A549 (cell line): ENCODE measurements around the gene FRMD4A. TPM values are rescaled to one million over a fixed set of nuclear protein-coding genes. Genes with fewer than 3 reads are reported as not detected.

Experiments used
- ATAC-seq, 2 experiments: fragments of 200-7000 bp in 1 of 2; fragments of >200 bp in 1 of 2; cut with Nextera tagmentation in 1 of 2; cut with Tn5 transposase in 1 of 2; 3 replicates each; pipeline versions ENCODE4 v1.8.0 to v1.9.1; 2018 to 2020; ENCODE audit warnings: mild to moderate bottlenecking in 1 of 2, moderate library complexity in 1 of 2
- CTCF ChIA-PET: fragments of 300-600 bp; sonication (Branson Sonifier 250); formaldehyde crosslinking; extraction: SDS; loops from one replicate; lab custom pipeline; 2021; ENCODE audit warnings: antibody characterized with exemption, inconsistent platforms; lab: Yijun Ruan, JAX
- POLR2A ChIA-PET: fragments of 350-600 bp; formaldehyde crosslinking; extraction: SDS; loops from one replicate; lab custom pipeline; 2021; ENCODE audit warnings: antibody characterized with exemption, inconsistent platforms; lab: Yijun Ruan, JAX
- DNase-seq, 2 experiments: peaks; one replicate each; pipeline versions ENCODE4 v3.0.0 to v3.0.0-alpha.2; 2011 to 2016; ENCODE audit warnings: low read depth in 1 of 2, low spot score in 1 of 2
- FAIRE-seq: peaks from 2 replicates; lab custom pipeline; 2011; peaks lifted over from hg19 to GRCh38; lab: Jason Lieb, UNC
- H3K27ac ChIP-seq, 2 experiments: fragments of >200 bp; sonication (Bioruptor Twin); formaldehyde crosslinking; 3 replicates each; pipeline ENCODE4 v1.5.1; 2016 to 2017
- H3K4me1 ChIP-seq: fragments of >200 bp; sonication (Bioruptor Twin); formaldehyde crosslinking; 3 replicates; pipeline ENCODE4 v1.6.1; 2016
- H3K4me2 ChIP-seq: fragments of >200 bp; sonication (Bioruptor Twin); formaldehyde crosslinking; 3 replicates; pipeline ENCODE4 v1.6.1; 2016
- H3K4me3 ChIP-seq: fragments of >200 bp; sonication (Bioruptor Twin); formaldehyde crosslinking; 3 replicates; pipeline ENCODE4 v1.5.1; 2016
- H3K9me3 ChIP-seq: fragments of >200 bp; sonication (Bioruptor Twin); formaldehyde crosslinking; 3 replicates; pipeline ENCODE4 v1.6.1; 2016
- BHLHE40 ChIP-seq: IDR thresholded peaks from 2 replicates; pipeline ENCODE4 v1.6.1; 2012; ENCODE audit warnings: low read depth, low read length, inconsistent platforms
- CBX2 ChIP-seq: fragments of 200-600 bp; sonication (generic); IDR thresholded peaks from 2 replicates; pipeline ENCODE4 v1.6.1; 2016; ENCODE audit warnings: low read depth, mild to moderate bottlenecking, borderline replicate concordance
- CBX8 ChIP-seq: fragments of 200-600 bp; sonication (generic); IDR thresholded peaks from 2 replicates; pipeline ENCODE4 v1.6.1; 2016
- CEBPB ChIP-seq, 2 experiments: fragments of >200 bp in 1 of 2; sonication (Bioruptor Twin) in 1 of 2; formaldehyde crosslinking in 1 of 2; IDR thresholded peaks; 2 replicates each; pipeline ENCODE4 v1.6.1; 2012 to 2016
- CHD4 ChIP-seq: fragments of 200-600 bp; sonication (generic); IDR thresholded peaks from 2 replicates; pipeline ENCODE4 v1.6.1; 2016; ENCODE audit warnings: antibody characterized with exemption, mild to moderate bottlenecking, borderline replicate concordance
- EP300 ChIP-seq, 2 experiments: fragments of >200 bp; sonication (Bioruptor Twin); formaldehyde crosslinking; IDR thresholded peaks; 2 replicates in 1 of 2; 3 replicates in 1 of 2; pipeline ENCODE4 v1.6.1; 2016 to 2017
- ESRRA ChIP-seq: fragments of 150-350 bp; IDR thresholded peaks from 2 replicates; pipeline ENCODE4 v1.6.1; 2014; ENCODE audit warnings: mild to moderate bottlenecking, low read length, borderline replicate concordance
- GATA3 ChIP-seq: IDR thresholded peaks from 2 replicates; pipeline ENCODE4 v1.6.1; 2012; ENCODE audit warnings: borderline replicate concordance
- HOXB13 ChIP-seq: fragments of 250-450 bp; sonication (Bioruptor Pico); IDR thresholded peaks from 2 replicates; pipeline ENCODE4 v1.5.0; 2020; ENCODE audit warnings: low read depth, mild to moderate bottlenecking, moderate library complexity
- KDM1A ChIP-seq: fragments of 200-600 bp; sonication (generic); IDR thresholded peaks from 2 replicates; pipeline ENCODE4 v1.6.1; 2016; ENCODE audit warnings: low read depth, mild to moderate bottlenecking
- MAZ ChIP-seq: fragments of 150-350 bp; IDR thresholded peaks from 2 replicates; pipeline ENCODE4 v1.6.1; 2014; ENCODE audit warnings: antibody characterized with exemption, low read depth, low read length, borderline replicate concordance
- NFE2L2 ChIP-seq: fragments of 150-350 bp; conservative IDR thresholded peaks from 2 replicates; pipeline ENCODE4 v1.6.1; 2014; ENCODE audit warnings: low read length
- PBX3 ChIP-seq: IDR thresholded peaks from 2 replicates; pipeline ENCODE4 v1.6.1; 2012
- RAD21 ChIP-seq, 2 experiments: fragments of >200 bp in 1 of 2; sonication (Bioruptor Twin) in 1 of 2; formaldehyde crosslinking in 1 of 2; IDR thresholded peaks in 1 of 2; conservative IDR thresholded peaks in 1 of 2; 2 replicates in 1 of 2; 3 replicates in 1 of 2; pipeline ENCODE4 v1.6.1; 2012 to 2018; ENCODE audit warnings: inconsistent platforms in 1 of 2
- REST ChIP-seq: fragments of 200-600 bp; sonication (generic); IDR thresholded peaks from 2 replicates; pipeline ENCODE4 v1.6.1; 2016; ENCODE audit warnings: antibody characterized with exemption, mild to moderate bottlenecking, moderate library complexity
- RFX5 ChIP-seq: fragments of 450-650 bp; IDR thresholded peaks from 2 replicates; pipeline ENCODE4 v1.7.1; 2014; ENCODE audit warnings: antibody characterized with exemption, mild to moderate bottlenecking, moderate library complexity
- SMC3 ChIP-seq: fragments of >200 bp; sonication (Bioruptor Twin); formaldehyde crosslinking; IDR thresholded peaks from 3 replicates; pipeline ENCODE4 v1.6.1; 2018; ENCODE audit warnings: inconsistent platforms
- SREBF2 ChIP-seq: fragments of 450-650 bp; IDR thresholded peaks from 2 replicates; pipeline ENCODE4 v1.6.1; 2014; ENCODE audit warnings: mild to moderate bottlenecking, moderate library complexity
- ZFP36 ChIP-seq: fragments of 450-650 bp; IDR thresholded peaks from 2 replicates; pipeline ENCODE4 v1.6.1; 2014; ENCODE audit warnings: borderline replicate concordance; ENCODE audit not compliant: partially characterized antibody
- ZSCAN20 ChIP-seq: fragments of 250-450 bp; sonication (Bioruptor Pico); IDR thresholded peaks from 2 replicates; pipeline ENCODE4 v1.8.0; 2022; ENCODE audit warnings: mild to moderate bottlenecking, moderate library complexity
- WGBS: methylation state at CpG from one replicate; pipeline ENCODE4 v1.1.6; 2017; ENCODE audit errors: missing lambda C conversion rate; 5-methylcytosine and 5-hydroxymethylcytosine counted together
- polyA plus RNA-seq, 4 experiments: library from polyadenylated mRNA; depleted of rRNA in 3 of 4; stranded (reverse); fragments of >200 nt; fragmentation: RNase III in 1 of 4; extraction: RNeasy Plus Mini Kit Qiagen cat#74134 plus additional on column Dnase treatment in 1 of 4; gene quantifications; 2 replicates in 3 of 4; 3 replicates in 1 of 4; pipeline ENCODE4 v1.2.3, GENCODE V29; 2011 to 2017
- TF ChIP-seq, protein P1 (sequence below): fragments of 250-450 bp; sonication (Bioruptor Pico); IDR thresholded peaks from 2 replicates; pipeline ENCODE4 v1.5.0; 2020; ENCODE audit warnings: low read depth, mild to moderate bottlenecking, moderate library complexity
- TF ChIP-seq, protein P2 (sequence below): IDR thresholded peaks from 2 replicates; pipeline ENCODE4 v1.6.1; 2012
- TF ChIP-seq, protein P3 (sequence below): fragments of >200 bp; sonication (Bioruptor Twin); formaldehyde crosslinking; IDR thresholded peaks from 3 replicates; pipeline ENCODE4 v1.5.1; 2016

Gene FRMD4A
- polyA plus RNA-seq, 2 of the 4 experiments (the other 2 are of a cell fraction) = 2.5 to 4.7 TPM

DNA sequence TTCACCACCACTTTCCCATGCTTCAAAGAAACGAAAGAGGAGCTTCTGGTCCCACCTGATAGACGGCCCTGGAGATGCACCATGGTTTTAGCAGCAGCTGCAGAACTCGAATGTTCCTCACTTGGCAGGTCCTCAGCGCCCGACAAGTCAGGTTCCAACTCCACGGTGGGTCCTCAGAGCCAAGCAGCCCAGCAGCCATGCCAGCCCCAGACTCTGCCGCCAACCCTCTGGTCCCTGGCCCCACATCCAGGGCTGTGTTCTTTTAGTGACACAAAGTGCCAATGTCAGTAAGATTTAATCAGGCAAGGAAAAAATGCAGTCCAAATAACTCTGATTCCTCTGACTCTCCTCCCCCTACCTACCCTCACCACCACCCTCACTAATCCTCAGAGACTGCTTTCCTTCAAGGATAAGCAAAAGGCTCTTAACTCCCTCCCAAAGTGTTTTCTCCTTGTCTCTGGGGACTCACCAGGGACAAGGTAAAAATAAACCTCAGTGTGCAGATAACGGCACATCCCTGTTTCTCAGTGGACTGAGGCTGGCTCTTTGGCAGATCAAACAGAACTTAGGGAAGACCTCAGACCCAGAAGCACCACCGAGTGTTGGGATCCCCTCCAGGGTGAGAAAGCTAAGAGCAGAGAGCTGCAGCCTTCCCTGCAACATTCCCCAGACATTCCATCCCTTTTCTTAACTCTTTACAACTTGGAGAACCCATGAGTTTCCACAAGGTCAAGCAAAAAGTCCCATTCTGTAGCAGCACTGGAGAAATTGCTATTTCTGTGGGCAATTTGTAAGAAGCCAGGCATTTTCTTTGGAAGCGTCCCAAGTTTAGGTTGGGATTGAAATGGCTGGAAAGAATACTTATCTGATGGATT lies 358.9 kb downstream of the FRMD4A start:
- DNase-seq (no peak), ATAC-seq (no peak), FAIRE-seq (no peak)
- Histone ChIP-seq H3K4me3 (no peak overlapping the region), H3K9me3 (no peaks in the 10 kb centered on the region), H3K4me1 (no peaks in the 10 kb centered on the region), H3K4me2 (no peak overlapping the region), H3K27ac (no peak overlapping the region)
- ChIA-PET CTCF (no interaction called here), POLR2A (no interaction called here)
- no peak for TF ChIP-seq BHLHE40
- TF ChIP-seq PBX3 = no peak
- 31% methylated on average over 10 of the region's 10 CpGs for WGBS

- no peak for DNase-seq
- ChIA-PET CTCF (no interaction called here), POLR2A (no interaction called here)
- H3K9me3 ChIP-seq = no peaks in the 10 kb centered on the region
- TF ChIP-seq KDM1A = no peak
- no peak for TF ChIP-seq SMC3
- TF ChIP-seq, protein P1, sequence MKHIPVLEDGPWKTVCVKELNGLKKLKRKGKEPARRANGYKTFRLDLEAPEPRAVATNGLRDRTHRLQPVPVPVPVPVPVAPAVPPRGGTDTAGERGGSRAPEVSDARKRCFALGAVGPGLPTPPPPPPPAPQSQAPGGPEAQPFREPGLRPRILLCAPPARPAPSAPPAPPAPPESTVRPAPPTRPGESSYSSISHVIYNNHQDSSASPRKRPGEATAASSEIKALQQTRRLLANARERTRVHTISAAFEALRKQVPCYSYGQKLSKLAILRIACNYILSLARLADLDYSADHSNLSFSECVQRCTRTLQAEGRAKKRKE (CRISPR knock-in tag) = no peak
- TF ChIP-seq ESRRA = no peak
- TF ChIP-seq CBX8 = no peak
- TF ChIP-seq GATA3 = no peak
- TF ChIP-seq EP300 (IDR thresholded peaks at IDR 0.05) = no peak
- no peak for TF ChIP-seq ZSCAN20 (CRISPR knock-in tag)
- no peak for TF ChIP-seq CBX2
- TF ChIP-seq CHD4 = no peak
- TF ChIP-seq RAD21 (conservative IDR thresholded peaks at IDR 0.05 in 1 of 2, IDR thresholded peaks at IDR 0.05 in 1 of 2) = no peak
- TF ChIP-seq PBX3 = no peak
- no peak for TF ChIP-seq SREBF2
- TF ChIP-seq, protein P2, sequence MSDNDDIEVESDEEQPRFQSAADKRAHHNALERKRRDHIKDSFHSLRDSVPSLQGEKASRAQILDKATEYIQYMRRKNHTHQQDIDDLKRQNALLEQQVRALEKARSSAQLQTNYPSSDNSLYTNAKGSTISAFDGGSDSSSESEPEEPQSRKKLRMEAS = no peak
- no peak for TF ChIP-seq ZFP36
- TF ChIP-seq HOXB13 (CRISPR knock-in tag) = no peak
- no peak overlapping the region for H3K4me2 ChIP-seq
- no peak overlapping the region for H3K4me3 ChIP-seq
- no peak for ATAC-seq
- WGBS = 79% methylated on average over 12 of the region's 12 CpGs
- no peaks in the 10 kb centered on the region for H3K4me1 ChIP-seq
- H3K27ac ChIP-seq = no peak overlapping the region
- FAIRE-seq = no peak
Measured at GRCh38 chr10:13970957-13971353, 359.8 kb downstream of the FRMD4A start.

GRCh38 chr10:13970236-13970956 lies 360.3 kb downstream of the FRMD4A start:
- no peak for FAIRE-seq
- POLR2A ChIA-PET = no interaction called here
- no peak overlapping the region for H3K4me3 ChIP-seq
- no peak overlapping the region for H3K27ac ChIP-seq
- H3K4me2 ChIP-seq = no peak overlapping the region
- no peak for ATAC-seq
- CTCF ChIA-PET = no interaction called here
- 34% methylated on average over 18 of the region's 18 CpGs for WGBS
- no peaks in the 10 kb centered on the region for H3K4me1 ChIP-seq
- H3K9me3 ChIP-seq = no peaks in the 10 kb centered on the region
- no peak for DNase-seq
- TF ChIP-seq CEBPB (IDR thresholded peaks at IDR 0.05) (no peak), CBX8 (no peak), RFX5 (no peak), ESRRA (no peak), REST (no peak), NFE2L2 (no peak), MAZ (no peak), BHLHE40 (no peak)
- TF ChIP-seq, protein P3, sequence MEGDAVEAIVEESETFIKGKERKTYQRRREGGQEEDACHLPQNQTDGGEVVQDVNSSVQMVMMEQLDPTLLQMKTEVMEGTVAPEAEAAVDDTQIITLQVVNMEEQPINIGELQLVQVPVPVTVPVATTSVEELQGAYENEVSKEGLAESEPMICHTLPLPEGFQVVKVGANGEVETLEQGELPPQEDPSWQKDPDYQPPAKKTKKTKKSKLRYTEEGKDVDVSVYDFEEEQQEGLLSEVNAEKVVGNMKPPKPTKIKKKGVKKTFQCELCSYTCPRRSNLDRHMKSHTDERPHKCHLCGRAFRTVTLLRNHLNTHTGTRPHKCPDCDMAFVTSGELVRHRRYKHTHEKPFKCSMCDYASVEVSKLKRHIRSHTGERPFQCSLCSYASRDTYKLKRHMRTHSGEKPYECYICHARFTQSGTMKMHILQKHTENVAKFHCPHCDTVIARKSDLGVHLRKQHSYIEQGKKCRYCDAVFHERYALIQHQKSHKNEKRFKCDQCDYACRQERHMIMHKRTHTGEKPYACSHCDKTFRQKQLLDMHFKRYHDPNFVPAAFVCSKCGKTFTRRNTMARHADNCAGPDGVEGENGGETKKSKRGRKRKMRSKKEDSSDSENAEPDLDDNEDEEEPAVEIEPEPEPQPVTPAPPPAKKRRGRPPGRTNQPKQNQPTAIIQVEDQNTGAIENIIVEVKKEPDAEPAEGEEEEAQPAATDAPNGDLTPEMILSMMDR = no peak
